Type B pancreatic cell (in vitro differentiated cells): ENCODE results near the gene TREX2. TPM values are rescaled to one million over a fixed set of nuclear protein-coding genes. Genes with fewer than 3 reads are reported as not detected.

Experiments
- DNase-seq: peaks from one replicate; pipeline ENCODE4 v3.0.0; 2021; ENCODE audit warnings: mixed read lengths; ENCODE audit not compliant: unreplicated experiment; ENCODE audit errors: extremely low spot score
- H3K27ac Mint-ChIP-seq: 2 replicates; pipeline ENCODE4 v1.8.0; 2021; ENCODE audit warnings: mild to moderate bottlenecking, mixed read lengths
- H3K27me3 Mint-ChIP-seq: 2 replicates; pipeline ENCODE4 v1.8.0; 2021; ENCODE audit warnings: mixed read lengths
- H3K36me3 Mint-ChIP-seq: 2 replicates; pipeline ENCODE4 v1.8.0; 2021; ENCODE audit warnings: mixed read lengths
- H3K4me1 Mint-ChIP-seq: one replicate; pipeline ENCODE4 v1.8.0; 2021; ENCODE audit warnings: mixed read lengths; ENCODE audit not compliant: unreplicated experiment
- H3K4me3 Mint-ChIP-seq: 2 replicates; pipeline ENCODE4 v1.8.0; 2021; ENCODE audit warnings: mild to moderate bottlenecking, mixed read lengths
- H3K9me3 Mint-ChIP-seq: 2 replicates; pipeline ENCODE4 v1.8.0; 2021; ENCODE audit warnings: mixed read lengths
- CTCF ChIP-seq: fragments of 200-600 bp; sonication (generic); conservative IDR thresholded peaks from 2 replicates; pipeline ENCODE4 v1.5.0; 2021; ENCODE audit warnings: antibody characterized with exemption, mild to moderate bottlenecking
- total RNA-seq: library from RNA; stranded (reverse); gene quantifications from 2 replicates; pipeline ENCODE4 v1.2.1, GENCODE V29; 2021; ENCODE audit warnings: low replicate concordance

The TREX2 gene
- total RNA-seq, 1 donor from 2014 or later = 0.72 TPM

- no peak for TF ChIP-seq CTCF
- H3K9me3 Mint-ChIP-seq = no peaks in the 10 kb centered on the region
- peaks cover 3% of the 10 kb centered on the region for H3K27me3 Mint-ChIP-seq
- H3K4me3 Mint-ChIP-seq = no peak overlapping the region
- no peaks in the 10 kb centered on the region for H3K4me1 Mint-ChIP-seq
- no peaks in the 10 kb centered on the region for H3K36me3 Mint-ChIP-seq
- H3K27ac Mint-ChIP-seq = no peak overlapping the region
- no peak for DNase-seq
Measured at GRCh38 chrX:153430796-153431195, 15.1 kb downstream of the TREX2 start.

- Mint-ChIP-seq H3K4me3 (no peak overlapping the region), H3K27me3 (peaks cover 3% of the 10 kb centered on the region), H3K4me1 (no peaks in the 10 kb centered on the region), H3K9me3 (no peaks in the 10 kb centered on the region), H3K27ac (no peak overlapping the region), H3K36me3 (no peaks in the 10 kb centered on the region)
- no peak for TF ChIP-seq CTCF
- no peak for DNase-seq
Measured at GRCh38 chrX:153426204-153426603, 19.7 kb downstream of the TREX2 start.

GRCh38 chrX:153423652-153424051 lies 22.2 kb downstream of the TREX2 start:
- peaks cover 2% of the 10 kb centered on the region for H3K27me3 Mint-ChIP-seq
- H3K9me3 Mint-ChIP-seq = no peaks in the 10 kb centered on the region
- DNase-seq = no peak
- no peaks in the 10 kb centered on the region for H3K36me3 Mint-ChIP-seq
- no peak for TF ChIP-seq CTCF
- H3K27ac Mint-ChIP-seq = no peak overlapping the region
- no peaks in the 10 kb centered on the region for H3K4me1 Mint-ChIP-seq
- H3K4me3 Mint-ChIP-seq = no peak overlapping the region

- H3K27ac Mint-ChIP-seq = no peak overlapping the region
- H3K4me1 Mint-ChIP-seq = no peaks in the 10 kb centered on the region
- no peaks in the 10 kb centered on the region for H3K27me3 Mint-ChIP-seq
Measured at GRCh38 chrX:153421856-153422255, 24.0 kb downstream of the TREX2 start.

GRCh38 chrX:153420851-153421599 lies 24.8 kb downstream of the TREX2 start:
- no peak for TF ChIP-seq CTCF
- Mint-ChIP-seq H3K4me1 (no peaks in the 10 kb centered on the region), H3K27me3 (no peaks in the 10 kb centered on the region), H3K36me3 (no peaks in the 10 kb centered on the region), H3K27ac (no peak overlapping the region), H3K9me3 (no peaks in the 10 kb centered on the region), H3K4me3 (no peak overlapping the region)
- DNase-seq = no peak

More at GRCh38 chrX:153421856-153422255, 24.0 kb downstream of the TREX2 start:
- no peak for DNase-seq
- no peaks in the 10 kb centered on the region for H3K36me3 Mint-ChIP-seq
- H3K9me3 Mint-ChIP-seq = no peaks in the 10 kb centered on the region
- no peak overlapping the region for H3K4me3 Mint-ChIP-seq
- no peak for TF ChIP-seq CTCF
